Heart left ventricle (tissue), 13 donors: ENCODE measurements around the gene UBL3.

Experiments
- POLR2A ChIP-seq, 2 donors: fragments of 450-650 bp; IDR thresholded peaks; one replicate each; pipeline ENCODE4 v1.6.1; 2017; ENCODE audit warnings: antibody characterized with exemption in 2 of 2, mild to moderate bottlenecking in 2 of 2, moderate library complexity in 2 of 2
- TF ChIP-seq, protein P1 (sequence below), 12 donors: fragments of 200-600 bp; sonication (generic) in 4 of 12; IDR thresholded peaks; one replicate each; pipeline versions ENCODE4 v1.5.0 to v1.8.0; 2018 to 2022; ENCODE audit warnings: antibody characterized with exemption in 12 of 12, mild to moderate bottlenecking in 5 of 12
- donor health status: ischemic (EF 13 %, LVEDD 7.1; RV severe dilation, severe dysfunction).
- donor health status: DM: no; HTN: yes; CAD: no.
- donor health status: DM: no; HTN: no; CAD: no.
- donor health status: ischemic (EF 25% LVEDD 6.9; RV normal size, moderate dysfunction).
- donor health status: ischemic (EF 25% LVEDD 5.7; RV mildly dilated, moderate dysfunction).
- donor health status: ischemic (EF 35%, LVEDD 5.7; RV mildly dilated, moderate dysfunction).
- donor health status: nonischemic (EF 11% LVEDD 7.7; RV severe dilation, severe dysfunction).
- donor health status: DM: yes; HTN: yes; CAD: no.
- donor health status: PGD.
- donor health status: ischemic (EF 29% LVEDD 5.4; RV normal size, mild dysfunction).
- donor health status: nonischemic (EF 23%, LVEDD 6.1; RV moderate dilation, normal function).

DNA sequence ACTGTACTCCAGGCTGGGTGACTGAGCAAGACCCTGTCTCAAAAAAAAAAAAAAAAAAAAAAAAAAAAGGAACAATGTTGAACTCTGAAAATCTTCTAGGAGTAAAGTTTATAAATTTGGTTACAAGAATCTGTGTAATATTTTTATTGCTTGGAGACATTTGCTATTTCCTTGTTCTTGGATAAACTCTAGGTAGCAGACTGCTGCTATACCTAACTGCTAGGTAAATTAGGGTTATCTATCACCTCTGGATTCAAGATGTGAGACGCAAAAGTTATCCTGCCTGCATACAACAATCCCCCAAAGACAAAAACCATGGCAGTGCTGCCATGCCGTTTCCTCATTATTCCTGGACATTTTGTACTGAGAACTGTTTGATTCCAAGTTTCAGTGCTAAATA lies 33.7 kb downstream of the UBL3 start:
- TF ChIP-seq, protein P1, sequence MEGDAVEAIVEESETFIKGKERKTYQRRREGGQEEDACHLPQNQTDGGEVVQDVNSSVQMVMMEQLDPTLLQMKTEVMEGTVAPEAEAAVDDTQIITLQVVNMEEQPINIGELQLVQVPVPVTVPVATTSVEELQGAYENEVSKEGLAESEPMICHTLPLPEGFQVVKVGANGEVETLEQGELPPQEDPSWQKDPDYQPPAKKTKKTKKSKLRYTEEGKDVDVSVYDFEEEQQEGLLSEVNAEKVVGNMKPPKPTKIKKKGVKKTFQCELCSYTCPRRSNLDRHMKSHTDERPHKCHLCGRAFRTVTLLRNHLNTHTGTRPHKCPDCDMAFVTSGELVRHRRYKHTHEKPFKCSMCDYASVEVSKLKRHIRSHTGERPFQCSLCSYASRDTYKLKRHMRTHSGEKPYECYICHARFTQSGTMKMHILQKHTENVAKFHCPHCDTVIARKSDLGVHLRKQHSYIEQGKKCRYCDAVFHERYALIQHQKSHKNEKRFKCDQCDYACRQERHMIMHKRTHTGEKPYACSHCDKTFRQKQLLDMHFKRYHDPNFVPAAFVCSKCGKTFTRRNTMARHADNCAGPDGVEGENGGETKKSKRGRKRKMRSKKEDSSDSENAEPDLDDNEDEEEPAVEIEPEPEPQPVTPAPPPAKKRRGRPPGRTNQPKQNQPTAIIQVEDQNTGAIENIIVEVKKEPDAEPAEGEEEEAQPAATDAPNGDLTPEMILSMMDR (IDR thresholded peaks at IDR 0.05) = no peak
- no peak for TF ChIP-seq POLR2A (IDR thresholded peaks at IDR 0.05)
